ENCODE results near the gene KCNV2.

Gene KCNV2

DNA sequence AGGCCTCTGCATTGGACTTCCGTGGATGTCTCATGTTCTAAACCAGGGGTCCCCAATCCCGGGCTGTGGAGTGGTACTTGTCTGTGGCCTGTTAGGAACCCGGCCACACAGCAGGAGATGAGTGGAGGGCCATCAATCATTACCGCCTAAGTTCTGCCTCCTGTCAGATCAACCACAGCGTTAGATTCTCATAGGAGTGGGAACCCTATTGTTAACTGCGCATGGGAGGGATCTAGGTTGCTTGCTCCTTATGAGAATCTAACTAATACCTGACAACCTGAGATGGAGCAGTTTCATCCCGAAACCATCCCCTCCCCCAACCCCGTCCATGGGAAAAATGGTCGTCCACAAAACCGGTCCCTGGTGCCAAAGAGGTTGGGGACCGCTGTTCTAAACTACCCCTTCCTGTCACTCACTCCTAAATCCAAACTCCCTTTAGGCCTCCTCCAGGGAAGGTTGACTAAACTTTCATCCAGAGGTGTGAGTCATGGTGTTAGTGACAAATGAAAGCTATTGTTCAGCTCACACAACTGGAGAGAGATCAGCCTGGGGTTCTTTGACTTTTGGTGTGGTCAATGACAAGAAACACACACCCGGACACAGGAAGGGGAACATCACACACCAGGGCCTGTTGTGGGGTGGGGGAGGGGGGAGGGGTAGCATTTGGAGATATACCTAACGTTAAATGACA lies 9.5 kb downstream of the KCNV2 start:
- TF ChIP-seq, protein P1, sequence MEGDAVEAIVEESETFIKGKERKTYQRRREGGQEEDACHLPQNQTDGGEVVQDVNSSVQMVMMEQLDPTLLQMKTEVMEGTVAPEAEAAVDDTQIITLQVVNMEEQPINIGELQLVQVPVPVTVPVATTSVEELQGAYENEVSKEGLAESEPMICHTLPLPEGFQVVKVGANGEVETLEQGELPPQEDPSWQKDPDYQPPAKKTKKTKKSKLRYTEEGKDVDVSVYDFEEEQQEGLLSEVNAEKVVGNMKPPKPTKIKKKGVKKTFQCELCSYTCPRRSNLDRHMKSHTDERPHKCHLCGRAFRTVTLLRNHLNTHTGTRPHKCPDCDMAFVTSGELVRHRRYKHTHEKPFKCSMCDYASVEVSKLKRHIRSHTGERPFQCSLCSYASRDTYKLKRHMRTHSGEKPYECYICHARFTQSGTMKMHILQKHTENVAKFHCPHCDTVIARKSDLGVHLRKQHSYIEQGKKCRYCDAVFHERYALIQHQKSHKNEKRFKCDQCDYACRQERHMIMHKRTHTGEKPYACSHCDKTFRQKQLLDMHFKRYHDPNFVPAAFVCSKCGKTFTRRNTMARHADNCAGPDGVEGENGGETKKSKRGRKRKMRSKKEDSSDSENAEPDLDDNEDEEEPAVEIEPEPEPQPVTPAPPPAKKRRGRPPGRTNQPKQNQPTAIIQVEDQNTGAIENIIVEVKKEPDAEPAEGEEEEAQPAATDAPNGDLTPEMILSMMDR (IDR thresholded peaks at IDR 0.05; ENCODE audit: low read depth, low read length), result no peak
- Histone ChIP-seq H3K36me3 (peaks cover 37% of the 10 kb centered on the region), H3K27me3 (ENCODE audit: insufficient read depth, low read depth, severe bottlenecking) (no peaks in the 10 kb centered on the region), H3K27ac (no peak overlapping the region), H3K4me3 (ENCODE audit: low read depth, low read length) (no peak overlapping the region), H3K9me3 (ENCODE audit: severe bottlenecking) (no peaks in the 10 kb centered on the region)
- DNase-seq, result no peak

DNA sequence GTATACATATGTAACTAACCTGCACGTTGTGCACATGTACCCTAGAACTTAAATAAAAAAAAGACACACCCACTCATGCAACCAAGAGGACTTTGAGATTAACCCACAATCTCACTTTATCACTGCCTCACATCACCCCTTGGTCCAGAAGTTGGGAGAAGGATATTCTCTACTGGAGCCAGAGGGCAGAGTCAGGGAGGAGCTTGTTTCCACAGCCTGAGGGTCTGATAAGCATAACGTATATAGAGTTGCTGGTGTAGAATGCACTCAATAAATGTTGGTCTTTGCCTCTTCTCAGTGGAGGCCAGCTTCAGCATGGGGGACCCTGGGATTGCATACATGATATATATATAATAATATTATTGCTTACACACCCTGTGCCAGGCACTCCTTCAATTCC lies 10.1 kb downstream of the KCNV2 start:
- TF ChIP-seq, protein P1 (IDR thresholded peaks at IDR 0.05; ENCODE audit: low read depth, low read length), result no peak
- no peak for DNase-seq
- Histone ChIP-seq H3K36me3 (peaks cover 38% of the 10 kb centered on the region), H3K4me3 (ENCODE audit: low read depth, low read length) (no peak overlapping the region), H3K27me3 (ENCODE audit: insufficient read depth, low read depth, severe bottlenecking) (no peaks in the 10 kb centered on the region), H3K27ac (no peak overlapping the region), H3K9me3 (ENCODE audit: severe bottlenecking) (no peaks in the 10 kb centered on the region)

DNA sequence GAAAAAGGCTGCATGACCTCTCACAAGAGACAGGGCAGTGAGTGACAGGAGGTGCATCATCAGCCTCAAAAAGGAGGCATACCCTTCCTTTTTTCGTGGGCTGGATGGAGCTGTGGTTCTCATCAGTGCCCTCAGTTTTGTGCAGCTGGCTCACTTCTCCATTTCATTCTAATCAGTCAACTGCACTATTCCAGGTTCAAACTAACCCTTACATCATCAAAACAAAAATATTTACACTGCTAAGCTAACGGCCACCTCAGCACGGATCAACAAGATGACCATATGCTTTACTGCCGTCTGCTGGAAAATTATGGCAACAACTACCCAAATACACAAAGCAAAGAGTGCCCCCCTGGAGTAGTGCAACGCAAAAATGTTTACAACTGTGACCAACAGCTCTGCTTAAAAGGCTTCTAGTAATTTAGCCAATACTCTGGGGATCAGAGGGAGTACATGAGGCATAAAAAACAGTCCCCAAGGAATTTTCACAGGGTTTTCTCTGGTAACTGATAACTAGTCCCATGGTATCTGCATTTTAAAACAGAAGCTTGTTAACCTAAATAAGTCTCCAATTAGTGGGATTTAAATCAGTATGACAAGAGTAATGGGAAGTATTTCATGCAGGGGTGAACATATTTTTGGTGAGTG lies 10.8 kb downstream of the KCNV2 start:
- peak overlapping the region; percentile 22 for H3K27ac ChIP-seq
- no peak overlapping the region for H3K4me3 ChIP-seq (ENCODE audit: low read depth, low read length)

DNA sequence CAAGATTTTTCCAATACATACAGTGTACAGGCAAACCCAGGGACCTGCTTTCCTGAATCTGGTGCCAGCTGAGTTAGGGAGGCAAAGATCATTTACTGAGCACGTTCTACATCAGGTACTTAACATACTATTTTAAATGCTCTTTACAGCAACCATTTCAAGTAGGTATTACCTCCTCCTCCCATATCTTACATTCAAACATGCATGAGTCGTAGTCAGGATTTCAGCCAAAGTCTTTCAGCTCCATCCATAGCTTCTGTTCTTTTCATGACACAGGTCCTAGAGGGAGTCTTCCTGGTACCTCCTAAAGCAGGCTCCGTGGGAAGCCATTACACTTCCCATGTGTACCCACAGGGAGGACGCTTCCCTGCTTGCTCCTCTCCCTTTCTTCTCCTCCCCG lies 11.7 kb downstream of the KCNV2 start:
- TF ChIP-seq, protein P1 (IDR thresholded peaks at IDR 0.05; ENCODE audit: low read depth, low read length), result no peak
- no peaks in the 10 kb centered on the region for H3K9me3 ChIP-seq (ENCODE audit: severe bottlenecking)
- H3K27me3 ChIP-seq (ENCODE audit: insufficient read depth, low read depth, severe bottlenecking), result no peaks in the 10 kb centered on the region
- H3K36me3 ChIP-seq, result peaks cover 31% of the 10 kb centered on the region
- no peak overlapping the region for H3K4me3 ChIP-seq (ENCODE audit: low read depth, low read length)
- DNase-seq, result no peak
- no peak overlapping the region for H3K27ac ChIP-seq

More for the DNA sequence above, 10.8 kb downstream of the KCNV2 start:
- Histone ChIP-seq H3K27me3 (ENCODE audit: insufficient read depth, low read depth, severe bottlenecking) (no peaks in the 10 kb centered on the region), H3K36me3 (peaks cover 35% of the 10 kb centered on the region), H3K9me3 (ENCODE audit: severe bottlenecking) (no peaks in the 10 kb centered on the region)
- peak; percentile 47 for DNase-seq
- TF ChIP-seq, protein P1 (IDR thresholded peaks at IDR 0.05; ENCODE audit: low read depth, low read length), result peak; percentile 80

DNA sequence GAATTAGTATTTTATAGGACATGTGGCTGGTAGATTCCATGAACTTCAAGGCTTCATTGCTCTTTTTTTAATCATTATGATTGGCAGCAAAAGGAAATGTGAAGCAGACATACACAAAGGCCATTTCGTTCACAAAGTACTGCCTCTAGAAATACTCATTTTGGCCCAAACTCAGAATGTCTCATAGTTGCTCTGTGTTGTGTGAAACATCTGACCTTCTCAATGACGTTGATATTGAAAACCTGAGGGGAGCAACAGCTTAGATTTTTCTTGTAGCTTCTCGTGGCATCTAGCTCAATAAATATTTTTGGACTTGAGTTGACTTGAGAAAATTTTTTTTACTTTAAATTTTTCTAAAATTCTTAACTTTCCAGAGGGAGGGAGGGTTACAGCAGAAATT lies 12.4 kb downstream of the KCNV2 start:
- H3K36me3 ChIP-seq, result peaks cover 25% of the 10 kb centered on the region
- TF ChIP-seq, protein P1 (IDR thresholded peaks at IDR 0.05; ENCODE audit: low read depth, low read length), result no peak
- H3K27me3 ChIP-seq (ENCODE audit: insufficient read depth, low read depth, severe bottlenecking), result no peaks in the 10 kb centered on the region
- H3K4me3 ChIP-seq (ENCODE audit: low read depth, low read length), result no peak overlapping the region
- H3K27ac ChIP-seq, result no peak overlapping the region
- DNase-seq, result no peak
- H3K9me3 ChIP-seq (ENCODE audit: severe bottlenecking), result no peaks in the 10 kb centered on the region

Data from WERI-Rb-1 (cell line).